ENCODE results near the gene DSCAM.

DNA sequence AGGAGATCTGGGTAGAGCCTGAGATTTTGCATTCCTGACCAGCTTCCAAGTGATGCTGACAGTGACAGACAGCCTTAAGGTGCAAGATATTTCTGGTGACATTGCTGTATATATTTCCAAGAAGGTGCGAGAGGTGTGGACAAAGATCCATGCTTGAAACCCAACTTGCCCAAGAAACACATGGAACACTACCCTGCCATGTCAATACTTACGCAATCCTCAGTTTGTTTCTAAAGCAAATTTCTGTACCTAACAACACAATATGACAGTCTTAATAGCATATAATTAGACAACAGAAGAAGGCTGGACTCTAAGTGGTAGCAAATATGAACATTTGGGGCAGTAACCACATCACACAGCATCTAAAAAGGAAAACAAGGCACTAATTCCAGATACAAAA is 260.4 kb downstream of the DSCAM start:
- TF ChIP-seq, protein P1, sequence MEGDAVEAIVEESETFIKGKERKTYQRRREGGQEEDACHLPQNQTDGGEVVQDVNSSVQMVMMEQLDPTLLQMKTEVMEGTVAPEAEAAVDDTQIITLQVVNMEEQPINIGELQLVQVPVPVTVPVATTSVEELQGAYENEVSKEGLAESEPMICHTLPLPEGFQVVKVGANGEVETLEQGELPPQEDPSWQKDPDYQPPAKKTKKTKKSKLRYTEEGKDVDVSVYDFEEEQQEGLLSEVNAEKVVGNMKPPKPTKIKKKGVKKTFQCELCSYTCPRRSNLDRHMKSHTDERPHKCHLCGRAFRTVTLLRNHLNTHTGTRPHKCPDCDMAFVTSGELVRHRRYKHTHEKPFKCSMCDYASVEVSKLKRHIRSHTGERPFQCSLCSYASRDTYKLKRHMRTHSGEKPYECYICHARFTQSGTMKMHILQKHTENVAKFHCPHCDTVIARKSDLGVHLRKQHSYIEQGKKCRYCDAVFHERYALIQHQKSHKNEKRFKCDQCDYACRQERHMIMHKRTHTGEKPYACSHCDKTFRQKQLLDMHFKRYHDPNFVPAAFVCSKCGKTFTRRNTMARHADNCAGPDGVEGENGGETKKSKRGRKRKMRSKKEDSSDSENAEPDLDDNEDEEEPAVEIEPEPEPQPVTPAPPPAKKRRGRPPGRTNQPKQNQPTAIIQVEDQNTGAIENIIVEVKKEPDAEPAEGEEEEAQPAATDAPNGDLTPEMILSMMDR (IDR thresholded peaks at IDR 0.05; ENCODE audit: extremely low read depth in 1 of 2, insufficient read depth in 1 of 2, low read depth in 1 of 2, low read length in 2 of 2) = no peak
- TF ChIP-seq, protein P2, sequence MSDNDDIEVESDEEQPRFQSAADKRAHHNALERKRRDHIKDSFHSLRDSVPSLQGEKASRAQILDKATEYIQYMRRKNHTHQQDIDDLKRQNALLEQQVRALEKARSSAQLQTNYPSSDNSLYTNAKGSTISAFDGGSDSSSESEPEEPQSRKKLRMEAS (IDR thresholded peaks at IDR 0.05; ENCODE audit: insufficient read depth, insufficient read length) = no peak
- TF ChIP-seq POLR2AphosphoS5 (IDR thresholded peaks at IDR 0.05; ENCODE audit: insufficient read depth, low read depth, low read length) = no peak
- TF ChIP-seq POLR2A (IDR thresholded peaks at IDR 0.05; ENCODE audit: low read depth, low read length) = no peak
- TF ChIP-seq MYC (IDR thresholded peaks at IDR 0.05; ENCODE audit: low read depth, low read length) = no peak
